IPS-18c (cell line): ENCODE data around the gene ASB6.

Source experiments
- H3K4me3 ChIP-seq: 2 replicates; pipeline ENCODE4 v1.7.0; 2013; ENCODE audit warnings: low read depth, mild to moderate bottlenecking, low read length, moderate library complexity; ENCODE audit not compliant: insufficient read depth
- H3K9me3 ChIP-seq: one replicate; pipeline ENCODE4 v1.6.1; 2013; ENCODE audit warnings: mild to moderate bottlenecking, low read length, moderate library complexity; ENCODE audit not compliant: control insufficient read depth, insufficient read depth

Gene ASB6

GRCh38 chr9:129650680-129651235 lies 8.8 kb upstream of the ASB6 start:
- Histone ChIP-seq H3K4me3 (no peak overlapping the region), H3K9me3 (no peaks in the 10 kb centered on the region)

GRCh38 chr9:129649726-129650679 lies 8.1 kb upstream of the ASB6 start:
- no peak overlapping the region for H3K4me3 ChIP-seq
- no peaks in the 10 kb centered on the region for H3K9me3 ChIP-seq

- no peak overlapping the region for H3K4me3 ChIP-seq
Measured at GRCh38 chr9:129648764-129649115, 6.8 kb upstream of the ASB6 start.

GRCh38 chr9:129648092-129648763 lies 6.3 kb upstream of the ASB6 start:
- no peak overlapping the region for H3K4me3 ChIP-seq
- H3K9me3 ChIP-seq, result no peaks in the 10 kb centered on the region

More at GRCh38 chr9:129648764-129649115, 6.8 kb upstream of the ASB6 start:
- H3K9me3 ChIP-seq, result no peaks in the 10 kb centered on the region

GRCh38 chr9:129647635-129648034 lies 5.7 kb upstream of the ASB6 start:
- H3K9me3 ChIP-seq, result no peaks in the 10 kb centered on the region
- no peak overlapping the region for H3K4me3 ChIP-seq

- no peak overlapping the region for H3K4me3 ChIP-seq
Measured at GRCh38 chr9:129646654-129647053, 4.7 kb upstream of the ASB6 start.

GRCh38 chr9:129646252-129646651 lies 4.3 kb upstream of the ASB6 start:
- no peaks in the 10 kb centered on the region for H3K9me3 ChIP-seq
- H3K4me3 ChIP-seq, result no peak overlapping the region

More at GRCh38 chr9:129646654-129647053, 4.7 kb upstream of the ASB6 start:
- H3K9me3 ChIP-seq, result no peaks in the 10 kb centered on the region

GRCh38 chr9:129644902-129645301 lies 3.0 kb upstream of the ASB6 start:
- H3K4me3 ChIP-seq, result no peak overlapping the region
- H3K9me3 ChIP-seq, result no peaks in the 10 kb centered on the region

- Histone ChIP-seq H3K4me3 (no peak overlapping the region), H3K9me3 (no peaks in the 10 kb centered on the region)
Measured at GRCh38 chr9:129644365-129644764, 2.4 kb upstream of the ASB6 start.

- Histone ChIP-seq H3K9me3 (no peaks in the 10 kb centered on the region), H3K4me3 (no peak overlapping the region)
Measured at GRCh38 chr9:129643706-129644105, 1.8 kb upstream of the ASB6 start.

- Histone ChIP-seq H3K9me3 (no peaks in the 10 kb centered on the region), H3K4me3 (peak overlapping the region; percentile 89)
Measured at GRCh38 chr9:129640871-129641749, 841 bp downstream of the ASB6 start.

GRCh38 chr9:129640086-129640870 lies 1.7 kb downstream of the ASB6 start:
- no peaks in the 10 kb centered on the region for H3K9me3 ChIP-seq
- H3K4me3 ChIP-seq, result peak overlapping the region; percentile 3; the same call in 1 of the 2 replicates

- H3K9me3 ChIP-seq, result no peaks in the 10 kb centered on the region
Measured at GRCh38 chr9:129639756-129640085, 2.2 kb downstream of the ASB6 start.

GRCh38 chr9:129639034-129639630 lies 2.8 kb downstream of the ASB6 start:
- no peaks in the 10 kb centered on the region for H3K9me3 ChIP-seq
- H3K4me3 ChIP-seq, result no peak overlapping the region

More at GRCh38 chr9:129639756-129640085, 2.2 kb downstream of the ASB6 start:
- no peak overlapping the region for H3K4me3 ChIP-seq

GRCh38 chr9:129637673-129638439 lies 4.1 kb downstream of the ASB6 start:
- Histone ChIP-seq H3K9me3 (no peaks in the 10 kb centered on the region), H3K4me3 (no peak overlapping the region)
